Measurements from ENCODE around the gene TOMM34.

TOMM34 gene

DNA sequence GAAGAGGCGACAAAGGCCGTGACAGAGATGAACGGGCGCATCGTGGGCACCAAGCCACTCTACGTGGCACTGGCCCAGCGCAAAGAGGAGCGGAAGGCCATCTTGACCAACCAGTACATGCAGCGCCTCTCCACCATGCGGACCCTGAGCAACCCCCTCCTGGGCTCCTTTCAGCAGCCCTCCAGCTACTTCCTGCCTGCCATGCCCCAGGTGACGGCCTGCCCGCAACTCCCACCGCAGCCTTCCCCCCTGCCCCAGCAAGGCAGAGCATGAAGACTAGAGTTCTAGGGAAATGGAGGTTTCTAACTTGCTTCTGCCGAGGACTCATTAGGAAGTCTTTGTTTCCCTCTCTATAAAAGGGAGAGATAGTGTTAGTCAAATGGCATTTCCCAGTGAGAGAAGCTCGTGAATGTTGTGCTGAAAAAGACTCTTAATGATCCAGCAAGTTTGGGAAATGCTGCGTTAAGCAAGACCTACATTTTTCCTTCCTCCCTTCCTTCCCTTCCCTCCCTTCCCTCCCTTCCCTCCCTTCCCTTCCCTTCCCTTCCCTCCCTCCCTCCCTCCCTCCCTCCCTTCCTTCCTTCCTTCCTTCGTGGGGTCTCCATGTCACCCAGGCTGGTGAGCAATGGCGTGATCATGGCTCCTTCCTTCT, 29.6 kb downstream of the TOMM34 start:
- H3K4me1 ChIP-seq (ENCODE audit: insufficient read depth, insufficient read length) = no peaks in the 10 kb centered on the region
- peaks cover 61% of the 10 kb centered on the region for H3K36me3 ChIP-seq (ENCODE audit: insufficient read depth, insufficient read length, low read length)
- no peaks in the 10 kb centered on the region for H3K9me3 ChIP-seq (ENCODE audit: insufficient read depth, low read length)
- H3K4me3 ChIP-seq (ENCODE audit: insufficient read length, low read depth) = no peak overlapping the region
- no peaks in the 10 kb centered on the region for H3K27me3 ChIP-seq (ENCODE audit: insufficient read depth, insufficient read length)
- no peak for DNase-seq (ENCODE audit: low read depth, low spot score)
- no peak for TF ChIP-seq ZNF274 (IDR thresholded peaks at IDR 0.05; ENCODE audit: low read depth, low read length)
- no peak for TF ChIP-seq SUZ12 (IDR thresholded peaks at IDR 0.05; ENCODE audit: extremely low read depth, insufficient read depth, insufficient read length)
- no peak for TF ChIP-seq YY1 (IDR thresholded peaks at IDR 0.05; ENCODE audit: insufficient read depth, insufficient read length)
- H3K9ac ChIP-seq (ENCODE audit: insufficient read length, low read depth) = no peak overlapping the region

GRCh38 chr20:44928595-44928994, 31.6 kb downstream of the TOMM34 start:
- DNase-seq (ENCODE audit: low read depth, low spot score) = no peak
- Histone ChIP-seq H3K36me3 (ENCODE audit: insufficient read depth, insufficient read length, low read length) (peaks cover 62% of the 10 kb centered on the region), H3K27me3 (ENCODE audit: insufficient read depth, insufficient read length) (no peaks in the 10 kb centered on the region), H3K9ac (ENCODE audit: insufficient read length, low read depth) (no peak overlapping the region), H3K4me3 (ENCODE audit: insufficient read length, low read depth) (no peak overlapping the region), H3K4me1 (ENCODE audit: insufficient read depth, insufficient read length) (no peaks in the 10 kb centered on the region), H3K9me3 (ENCODE audit: insufficient read depth, low read length) (no peaks in the 10 kb centered on the region)
- TF ChIP-seq ZNF274 (IDR thresholded peaks at IDR 0.05; ENCODE audit: low read depth, low read length) (no peak), YY1 (IDR thresholded peaks at IDR 0.05; ENCODE audit: insufficient read depth, insufficient read length) (no peak), SUZ12 (IDR thresholded peaks at IDR 0.05; ENCODE audit: extremely low read depth, insufficient read depth, insufficient read length) (no peak)

DNA sequence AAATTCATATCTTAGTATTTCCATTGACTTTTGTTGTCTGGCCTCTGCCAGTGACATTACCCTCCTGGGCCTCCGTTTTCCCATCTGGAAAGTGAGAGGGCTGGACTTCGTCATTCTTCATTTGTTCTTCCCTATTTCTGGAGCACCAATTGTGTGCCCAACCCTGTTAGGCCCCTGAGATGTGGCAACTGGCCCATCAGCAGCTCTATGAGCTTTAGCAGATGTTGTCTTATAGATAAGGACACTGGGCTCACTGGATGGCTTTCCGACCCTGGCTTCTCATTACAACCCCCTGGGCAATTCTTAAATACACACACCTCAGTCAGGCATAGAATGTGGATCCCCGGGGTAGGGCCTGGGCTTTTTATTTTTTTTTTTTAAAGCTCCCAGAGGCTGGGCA, 35.7 kb downstream of the TOMM34 start:
- TF ChIP-seq ZNF274 (IDR thresholded peaks at IDR 0.05; ENCODE audit: low read depth, low read length) = no peak
- no peak for TF ChIP-seq YY1 (IDR thresholded peaks at IDR 0.05; ENCODE audit: insufficient read depth, insufficient read length)
- no peak for TF ChIP-seq SUZ12 (IDR thresholded peaks at IDR 0.05; ENCODE audit: extremely low read depth, insufficient read depth, insufficient read length)
- Histone ChIP-seq H3K36me3 (ENCODE audit: insufficient read depth, insufficient read length, low read length) (peaks cover 59% of the 10 kb centered on the region), H3K4me3 (ENCODE audit: insufficient read length, low read depth) (no peak overlapping the region), H3K9ac (ENCODE audit: insufficient read length, low read depth) (no peak overlapping the region), H3K27me3 (ENCODE audit: insufficient read depth, insufficient read length) (no peaks in the 10 kb centered on the region), H3K9me3 (ENCODE audit: insufficient read depth, low read length) (no peaks in the 10 kb centered on the region), H3K4me1 (ENCODE audit: insufficient read depth, insufficient read length) (no peaks in the 10 kb centered on the region)
- DNase-seq (ENCODE audit: low read depth, low spot score) = no peak

- TF ChIP-seq SUZ12 (IDR thresholded peaks at IDR 0.05; ENCODE audit: extremely low read depth, insufficient read depth, insufficient read length) (no peak), ZNF274 (IDR thresholded peaks at IDR 0.05; ENCODE audit: low read depth, low read length) (no peak), YY1 (IDR thresholded peaks at IDR 0.05; ENCODE audit: insufficient read depth, insufficient read length) (no peak)
- no peaks in the 10 kb centered on the region for H3K27me3 ChIP-seq (ENCODE audit: insufficient read depth, insufficient read length)
- H3K4me3 ChIP-seq (ENCODE audit: insufficient read length, low read depth) = no peak overlapping the region
- no peaks in the 10 kb centered on the region for H3K9me3 ChIP-seq (ENCODE audit: insufficient read depth, low read length)
- DNase-seq (ENCODE audit: low read depth, low spot score) = no peak
- no peak overlapping the region for H3K9ac ChIP-seq (ENCODE audit: insufficient read length, low read depth)
- H3K4me1 ChIP-seq (ENCODE audit: insufficient read depth, insufficient read length) = no peaks in the 10 kb centered on the region
- H3K36me3 ChIP-seq (ENCODE audit: insufficient read depth, insufficient read length, low read length) = peaks cover 73% of the 10 kb centered on the region
Measured at GRCh38 chr20:44921447-44921846, 38.8 kb downstream of the TOMM34 start.

DNA sequence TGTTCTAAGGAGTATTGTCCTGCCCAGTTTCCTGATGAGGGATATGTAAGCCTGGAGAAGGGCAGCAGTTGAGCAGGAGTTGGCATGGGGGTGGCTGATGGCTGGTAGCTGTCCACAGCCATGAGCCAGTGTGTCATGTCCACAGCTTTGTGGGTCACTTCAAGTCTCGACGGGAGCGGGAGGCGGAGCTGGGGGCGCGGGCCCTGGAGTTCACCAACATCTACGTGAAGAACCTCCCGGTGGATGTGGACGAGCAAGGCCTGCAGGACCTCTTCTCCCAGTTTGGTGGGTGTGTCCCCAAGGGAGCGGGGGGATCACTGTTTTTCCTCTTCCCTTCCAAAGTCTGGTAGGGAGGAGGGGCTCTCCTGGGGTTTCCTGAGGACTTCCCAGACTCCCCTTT, 41.4 kb downstream of the TOMM34 start:
- H3K9ac ChIP-seq (ENCODE audit: insufficient read length, low read depth) = no peak overlapping the region
- H3K27me3 ChIP-seq (ENCODE audit: insufficient read depth, insufficient read length) = no peaks in the 10 kb centered on the region
- H3K4me1 ChIP-seq (ENCODE audit: insufficient read depth, insufficient read length) = no peaks in the 10 kb centered on the region
- no peak for DNase-seq (ENCODE audit: low read depth, low spot score)
- no peak overlapping the region for H3K4me3 ChIP-seq (ENCODE audit: insufficient read length, low read depth)
- peaks cover 76% of the 10 kb centered on the region for H3K36me3 ChIP-seq (ENCODE audit: insufficient read depth, insufficient read length, low read length)
- TF ChIP-seq YY1 (IDR thresholded peaks at IDR 0.05; ENCODE audit: insufficient read depth, insufficient read length) (no peak), SUZ12 (IDR thresholded peaks at IDR 0.05; ENCODE audit: extremely low read depth, insufficient read depth, insufficient read length) (no peak), ZNF274 (IDR thresholded peaks at IDR 0.05; ENCODE audit: low read depth, low read length) (no peak)
- H3K9me3 ChIP-seq (ENCODE audit: insufficient read depth, low read length) = no peaks in the 10 kb centered on the region

GRCh38 chr20:44918342-44918741, 41.9 kb downstream of the TOMM34 start:
- no peak overlapping the region for H3K4me3 ChIP-seq (ENCODE audit: insufficient read length, low read depth)
- peaks cover 76% of the 10 kb centered on the region for H3K36me3 ChIP-seq (ENCODE audit: insufficient read depth, insufficient read length, low read length)
- no peaks in the 10 kb centered on the region for H3K9me3 ChIP-seq (ENCODE audit: insufficient read depth, low read length)
- H3K9ac ChIP-seq (ENCODE audit: insufficient read length, low read depth) = no peak overlapping the region
- no peak for DNase-seq (ENCODE audit: low read depth, low spot score)
- TF ChIP-seq YY1 (IDR thresholded peaks at IDR 0.05; ENCODE audit: insufficient read depth, insufficient read length) = no peak
- TF ChIP-seq SUZ12 (IDR thresholded peaks at IDR 0.05; ENCODE audit: extremely low read depth, insufficient read depth, insufficient read length) = no peak
- TF ChIP-seq ZNF274 (IDR thresholded peaks at IDR 0.05; ENCODE audit: low read depth, low read length) = no peak
- no peaks in the 10 kb centered on the region for H3K4me1 ChIP-seq (ENCODE audit: insufficient read depth, insufficient read length)
- H3K27me3 ChIP-seq (ENCODE audit: insufficient read depth, insufficient read length) = no peaks in the 10 kb centered on the region

GRCh38 chr20:44917399-44917798, 42.8 kb downstream of the TOMM34 start:
- no peaks in the 10 kb centered on the region for H3K27me3 ChIP-seq (ENCODE audit: insufficient read depth, insufficient read length)
- no peaks in the 10 kb centered on the region for H3K9me3 ChIP-seq (ENCODE audit: insufficient read depth, low read length)
- TF ChIP-seq ZNF274 (IDR thresholded peaks at IDR 0.05; ENCODE audit: low read depth, low read length) (no peak), YY1 (IDR thresholded peaks at IDR 0.05; ENCODE audit: insufficient read depth, insufficient read length) (no peak), SUZ12 (IDR thresholded peaks at IDR 0.05; ENCODE audit: extremely low read depth, insufficient read depth, insufficient read length) (no peak)
- DNase-seq (ENCODE audit: low read depth, low spot score) = no peak
- H3K36me3 ChIP-seq (ENCODE audit: insufficient read depth, insufficient read length, low read length) = peaks cover 76% of the 10 kb centered on the region
- H3K4me1 ChIP-seq (ENCODE audit: insufficient read depth, insufficient read length) = no peaks in the 10 kb centered on the region
- no peak overlapping the region for H3K9ac ChIP-seq (ENCODE audit: insufficient read length, low read depth)
- no peak overlapping the region for H3K4me3 ChIP-seq (ENCODE audit: insufficient read length, low read depth)

All from NT2/D1 (cell line).